NOMO-1 (cell line): ENCODE results near the gene ATP2B3.

ENCODE experiments used
- DNase-seq, 2 experiments: peaks; one replicate each; lab custom pipeline; 2025; ENCODE audit not compliant: unreplicated experiment in 2 of 2; lab: John Stamatoyannopoulos, UW

ATP2B3 gene

GRCh38 chrX:153609917-153610835 is 92.7 kb downstream of the ATP2B3 start:
- DNase-seq = peak; percentile 29 to 30

- no peak for DNase-seq
These were observed 93.4 kb downstream of the ATP2B3 start for GRCh38 chrX:153610836-153611213.

- no peak for DNase-seq
These were observed 94.1 kb downstream of the ATP2B3 start for GRCh38 chrX:153611298-153612095.

- DNase-seq = no peak
These were observed 95.0 kb downstream of the ATP2B3 start for GRCh38 chrX:153612413-153612812.

GRCh38 chrX:153614818-153615217 is 97.4 kb downstream of the ATP2B3 start:
- DNase-seq = no peak

GRCh38 chrX:153620576-153620975 is 103.1 kb downstream of the ATP2B3 start:
- no peak for DNase-seq

- DNase-seq = no peak
These were observed 104.6 kb downstream of the ATP2B3 start for GRCh38 chrX:153621949-153622598.

GRCh38 chrX:153622661-153623309 is 105.3 kb downstream of the ATP2B3 start:
- no peak for DNase-seq

GRCh38 chrX:153623310-153624029 is 106.0 kb downstream of the ATP2B3 start:
- DNase-seq = no peak

- DNase-seq = no peak
These were observed 107.0 kb downstream of the ATP2B3 start for GRCh38 chrX:153624196-153625091.

GRCh38 chrX:153625271-153626024 is 108.0 kb downstream of the ATP2B3 start:
- DNase-seq = no peak

GRCh38 chrX:153626025-153626633 is 108.7 kb downstream of the ATP2B3 start:
- DNase-seq = no peak

GRCh38 chrX:153626863-153627674 is 109.6 kb downstream of the ATP2B3 start:
- DNase-seq = no peak

GRCh38 chrX:153627675-153628111 is 110.3 kb downstream of the ATP2B3 start:
- no peak for DNase-seq

- DNase-seq = no peak
These were observed 110.7 kb downstream of the ATP2B3 start for GRCh38 chrX:153628129-153628528.

GRCh38 chrX:153628665-153629064 is 111.2 kb downstream of the ATP2B3 start:
- DNase-seq = no peak

GRCh38 chrX:153631346-153631745 is 113.9 kb downstream of the ATP2B3 start:
- DNase-seq = no peak
